Lower lobe of right lung (tissue), 2 donors: ENCODE data around the gene UNK. TPM values are rescaled to one million over a fixed set of nuclear protein-coding genes. Genes with fewer than 3 reads are reported as not detected.

Source experiments
- ATAC-seq, 2 donors: fragments of 200-7000 bp; cut with Tn5 transposase; one replicate each; pipeline ENCODE4 v1.9.1; 2020 to 2022; ENCODE audit warnings: mild to moderate bottlenecking in 2 of 2, moderate library complexity in 2 of 2
- DNase-seq: peaks from one replicate; pipeline ENCODE4 v3.0.0-alpha.2; 2020
- H3K27ac ChIP-seq: fragments of 200-600 bp; one replicate; pipeline ENCODE4 v1.8.0; 2022
- H3K27me3 ChIP-seq: fragments of 200-600 bp; one replicate; pipeline ENCODE4 v1.8.0; 2022; ENCODE audit warnings: low read depth
- H3K36me3 ChIP-seq: fragments of 200-600 bp; one replicate; pipeline ENCODE4 v1.8.0; 2022; ENCODE audit warnings: mild to moderate bottlenecking
- H3K4me1 ChIP-seq: fragments of 200-600 bp; one replicate; pipeline ENCODE4 v1.8.0; 2022
- H3K4me3 ChIP-seq: fragments of 200-600 bp; one replicate; pipeline ENCODE4 v1.8.0; 2022; ENCODE audit warnings: mild to moderate bottlenecking
- H3K9me3 ChIP-seq: fragments of 200-600 bp; one replicate; pipeline ENCODE4 v1.8.0; 2022
- CTCF ChIP-seq: fragments of 200-600 bp; IDR thresholded peaks from one replicate; pipeline ENCODE4 v1.8.0; 2022; ENCODE audit warnings: antibody characterized with exemption, mild to moderate bottlenecking
- intact Hi-C: fragments of 100-400 bp; cut with DNase I; formaldehyde crosslinking; loops from one replicate; pipeline ENCODE4 v1.11.0; 2022
- total RNA-seq: library from RNA; stranded (reverse); fragmentation: NEBNext Ultra II Directional; extraction: Animal tissue kit (Norgen Biotek cat#: 25700); gene quantifications from one replicate; pipeline ENCODE4 v1.2.1, GENCODE V29; 2021
- donor health status: DM: no; HTN: yes; CAD: no; lungs with severe emphysema.

Gene UNK
- total RNA-seq, 1 donor from 2014 or later, result 31.1 TPM

- peaks cover 93% of the 10 kb centered on the region for H3K36me3 ChIP-seq
- no peak for ATAC-seq
- DNase-seq, result no peak
- H3K27me3 ChIP-seq, result no peaks in the 10 kb centered on the region
- no peak overlapping the region for H3K4me3 ChIP-seq
- peaks cover 20% of the 10 kb centered on the region for H3K4me1 ChIP-seq
- no peaks in the 10 kb centered on the region for H3K9me3 ChIP-seq
- no peak overlapping the region for H3K27ac ChIP-seq
- intact Hi-C loops, result no loop called here
- no peak for TF ChIP-seq CTCF
These were observed 40.5 kb downstream of the UNK start for GRCh38 chr17:75825149-75825552.

DNA sequence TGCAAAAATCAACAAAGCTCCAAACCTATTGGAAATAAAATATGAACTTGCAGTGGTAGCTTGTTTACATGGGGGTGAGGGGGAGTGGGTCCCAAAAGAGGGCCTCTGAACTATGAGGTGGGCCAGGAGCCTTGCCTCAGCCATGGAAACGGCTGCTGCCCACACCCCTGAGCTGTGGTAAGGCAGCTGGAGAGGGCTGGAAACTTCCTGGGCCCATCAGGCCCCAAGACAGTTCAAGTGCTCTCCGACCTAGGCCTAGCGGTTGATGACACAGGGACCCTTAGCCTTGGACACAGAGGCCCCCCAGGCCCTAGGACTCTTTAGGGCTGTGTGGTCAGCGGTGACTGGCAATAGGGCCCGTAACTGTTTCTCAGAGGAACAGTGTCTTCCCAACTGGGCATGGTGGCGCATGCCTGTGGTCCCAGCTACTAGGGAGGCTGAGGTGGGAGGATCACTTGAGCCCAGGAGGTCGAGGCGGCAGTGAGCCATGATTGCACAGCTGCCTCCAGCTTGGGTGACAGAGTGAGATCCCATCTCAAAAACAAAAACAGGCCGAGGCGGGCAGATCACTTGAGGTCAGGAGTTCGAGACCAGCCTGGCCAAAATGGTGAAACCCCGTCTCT is 41.3 kb downstream of the UNK start:
- Histone ChIP-seq H3K9me3 (no peaks in the 10 kb centered on the region), H3K27ac (no peak overlapping the region), H3K27me3 (no peaks in the 10 kb centered on the region), H3K4me3 (no peak overlapping the region), H3K4me1 (peaks cover 20% of the 10 kb centered on the region), H3K36me3 (peaks cover 93% of the 10 kb centered on the region)
- ATAC-seq (no peak), DNase-seq (no peak)
- no peak for TF ChIP-seq CTCF
- intact Hi-C loops, result no loop called here

DNA sequence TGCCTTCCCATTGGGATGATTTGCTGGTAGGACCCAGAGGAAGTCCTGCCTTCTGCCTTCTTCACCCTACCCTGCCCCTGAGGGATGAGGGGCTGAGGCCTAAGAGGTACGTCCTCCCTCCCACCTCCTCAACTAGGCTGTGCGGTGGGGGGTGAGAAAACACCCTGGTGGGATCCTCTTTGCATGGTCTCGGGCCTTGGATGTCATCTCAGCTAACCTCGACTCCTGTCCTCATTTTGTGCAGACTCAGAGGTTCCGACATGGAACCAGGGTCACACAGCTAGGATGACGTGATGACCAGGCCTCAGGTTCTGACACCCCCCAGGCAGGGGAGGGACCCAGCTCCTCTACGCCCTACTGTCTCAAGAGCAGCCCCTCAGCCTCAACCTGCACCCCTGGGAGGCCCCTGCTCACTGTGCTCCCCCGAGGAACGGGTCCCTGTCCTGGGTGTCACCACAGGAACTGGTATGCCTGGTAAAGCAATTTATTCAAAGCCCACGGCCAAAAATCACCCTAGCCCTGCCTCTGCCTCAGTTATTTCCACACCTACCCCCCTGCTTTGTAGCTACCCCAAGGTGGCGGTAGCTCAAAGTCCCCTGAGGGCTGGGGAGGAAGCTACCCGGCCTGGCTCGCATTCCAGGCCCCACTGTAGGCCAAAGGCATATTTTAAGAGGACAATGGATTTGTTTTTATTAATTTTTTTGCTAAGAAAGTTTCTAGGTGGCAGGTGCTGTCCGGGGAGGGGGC is 42.1 kb downstream of the UNK start:
- Histone ChIP-seq H3K27me3 (no peaks in the 10 kb centered on the region), H3K9me3 (no peaks in the 10 kb centered on the region), H3K4me1 (peaks cover 20% of the 10 kb centered on the region), H3K27ac (peak overlapping the region; percentile 71), H3K4me3 (no peak overlapping the region), H3K36me3 (peaks cover 89% of the 10 kb centered on the region)
- ATAC-seq (no peak), DNase-seq (no peak)
- TF ChIP-seq CTCF, result no peak
- intact Hi-C loops, result no loop called here

DNA sequence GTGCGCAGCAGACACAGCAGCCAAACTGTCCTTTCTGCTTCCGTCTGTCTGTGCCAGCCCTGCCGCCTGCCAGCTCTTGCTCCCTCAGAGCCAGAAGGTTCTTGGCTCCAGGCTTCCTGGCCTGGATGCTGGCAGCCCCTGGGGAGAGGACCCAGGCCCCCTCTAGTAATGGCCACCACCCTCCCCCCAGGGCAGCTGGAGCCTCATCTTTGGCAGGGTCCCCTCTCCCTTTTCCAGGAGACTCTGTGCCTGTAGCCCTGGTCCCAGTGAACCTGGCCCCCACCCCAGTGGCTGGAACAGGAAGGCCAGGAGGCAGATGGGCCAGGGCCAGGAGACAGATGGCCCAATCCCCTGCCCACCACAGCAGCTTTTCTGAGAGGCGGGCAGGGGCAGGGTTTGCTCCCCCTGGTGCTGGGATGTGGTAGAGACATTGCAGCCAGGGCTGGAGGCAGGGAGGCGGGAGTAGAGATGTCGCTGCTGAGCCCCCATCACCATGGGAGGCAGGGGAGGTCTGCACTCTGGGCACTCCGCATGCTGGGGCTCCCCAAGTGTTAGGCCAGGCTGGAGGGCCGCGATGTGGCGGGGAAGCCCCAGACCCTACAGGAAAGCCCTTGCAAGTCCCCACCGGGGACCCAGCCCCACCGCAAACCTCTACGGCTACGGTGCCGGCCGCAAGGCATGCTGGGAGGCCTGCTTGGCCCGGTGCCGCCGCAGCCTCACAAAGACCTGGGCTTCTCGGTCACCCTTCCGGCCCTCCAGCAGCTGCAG is 42.9 kb downstream of the UNK start:
- Histone ChIP-seq H3K27ac (peak overlapping the region; percentile 71), H3K36me3 (peaks cover 81% of the 10 kb centered on the region), H3K4me1 (peaks cover 20% of the 10 kb centered on the region), H3K4me3 (peak overlapping the region; percentile 39), H3K27me3 (no peaks in the 10 kb centered on the region), H3K9me3 (no peaks in the 10 kb centered on the region)
- ATAC-seq (peak; percentile 39 to 64), DNase-seq (no peak)
- intact Hi-C loops, result no loop called here
- TF ChIP-seq CTCF, result peak; percentile 67

- no peak for ATAC-seq
- TF ChIP-seq CTCF, result no peak
- Histone ChIP-seq H3K36me3 (peaks cover 76% of the 10 kb centered on the region), H3K27me3 (no peaks in the 10 kb centered on the region), H3K4me3 (peak overlapping the region; percentile 39), H3K27ac (peak overlapping the region; percentile 71), H3K9me3 (no peaks in the 10 kb centered on the region), H3K4me1 (peaks cover 20% of the 10 kb centered on the region)
- DNase-seq, result no peak
- intact Hi-C loops, result no loop called here
These were observed 43.4 kb downstream of the UNK start for GRCh38 chr17:75828076-75828400.
